Astrocyte of the cerebellum (primary cell): ENCODE measurements around the gene CD300LB.

ENCODE experiments used
- DNase-seq: peaks from one replicate; pipeline ENCODE4 v3.0.0-alpha.2; 2011; ENCODE audit warnings: low read depth
- H3K4me3 ChIP-seq: 2 replicates; pipeline ENCODE4 v1.5.1; 2011; ENCODE audit warnings: mild to moderate bottlenecking, low read depth, low read length, moderate library complexity
- in situ Hi-C: cut with HindIII; loops from 2 replicates; pipeline ENCODE4 v1.10.0; 2017; ENCODE audit warnings: low sequenced_read_pairs
- TF ChIP-seq, protein P1 (sequence below): IDR thresholded peaks from 2 replicates; pipeline ENCODE4 v1.5.1; 2012; ENCODE audit warnings: low read length, low read depth, moderate library complexity, mild to moderate bottlenecking; ENCODE audit errors: missing control alignments

CD300LB gene

DNA sequence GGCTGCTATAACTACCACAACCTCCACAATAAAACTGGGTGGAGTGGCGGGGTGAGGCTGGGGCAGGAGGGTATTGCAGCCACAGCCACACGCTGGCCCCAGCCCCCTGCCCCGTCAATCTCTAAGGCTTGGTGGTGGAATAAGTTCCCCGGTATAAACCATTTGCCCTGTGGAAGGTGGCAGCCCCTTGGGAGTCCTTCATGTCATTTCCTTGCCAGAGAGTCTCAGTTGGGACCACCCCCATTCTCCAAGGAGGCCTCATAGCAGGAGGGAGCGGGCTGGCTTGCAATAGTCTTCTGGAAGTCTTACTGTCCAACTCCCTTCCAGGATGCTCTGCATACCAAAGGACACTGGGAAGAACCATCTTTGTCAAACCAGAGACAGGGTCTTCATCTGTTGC lies 45.4 kb downstream of the CD300LB start:
- TF ChIP-seq, protein P1, sequence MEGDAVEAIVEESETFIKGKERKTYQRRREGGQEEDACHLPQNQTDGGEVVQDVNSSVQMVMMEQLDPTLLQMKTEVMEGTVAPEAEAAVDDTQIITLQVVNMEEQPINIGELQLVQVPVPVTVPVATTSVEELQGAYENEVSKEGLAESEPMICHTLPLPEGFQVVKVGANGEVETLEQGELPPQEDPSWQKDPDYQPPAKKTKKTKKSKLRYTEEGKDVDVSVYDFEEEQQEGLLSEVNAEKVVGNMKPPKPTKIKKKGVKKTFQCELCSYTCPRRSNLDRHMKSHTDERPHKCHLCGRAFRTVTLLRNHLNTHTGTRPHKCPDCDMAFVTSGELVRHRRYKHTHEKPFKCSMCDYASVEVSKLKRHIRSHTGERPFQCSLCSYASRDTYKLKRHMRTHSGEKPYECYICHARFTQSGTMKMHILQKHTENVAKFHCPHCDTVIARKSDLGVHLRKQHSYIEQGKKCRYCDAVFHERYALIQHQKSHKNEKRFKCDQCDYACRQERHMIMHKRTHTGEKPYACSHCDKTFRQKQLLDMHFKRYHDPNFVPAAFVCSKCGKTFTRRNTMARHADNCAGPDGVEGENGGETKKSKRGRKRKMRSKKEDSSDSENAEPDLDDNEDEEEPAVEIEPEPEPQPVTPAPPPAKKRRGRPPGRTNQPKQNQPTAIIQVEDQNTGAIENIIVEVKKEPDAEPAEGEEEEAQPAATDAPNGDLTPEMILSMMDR, result no peak
- no peak overlapping the region for H3K4me3 ChIP-seq
- in situ Hi-C loops, result no loop called here
- no peak for DNase-seq

DNA sequence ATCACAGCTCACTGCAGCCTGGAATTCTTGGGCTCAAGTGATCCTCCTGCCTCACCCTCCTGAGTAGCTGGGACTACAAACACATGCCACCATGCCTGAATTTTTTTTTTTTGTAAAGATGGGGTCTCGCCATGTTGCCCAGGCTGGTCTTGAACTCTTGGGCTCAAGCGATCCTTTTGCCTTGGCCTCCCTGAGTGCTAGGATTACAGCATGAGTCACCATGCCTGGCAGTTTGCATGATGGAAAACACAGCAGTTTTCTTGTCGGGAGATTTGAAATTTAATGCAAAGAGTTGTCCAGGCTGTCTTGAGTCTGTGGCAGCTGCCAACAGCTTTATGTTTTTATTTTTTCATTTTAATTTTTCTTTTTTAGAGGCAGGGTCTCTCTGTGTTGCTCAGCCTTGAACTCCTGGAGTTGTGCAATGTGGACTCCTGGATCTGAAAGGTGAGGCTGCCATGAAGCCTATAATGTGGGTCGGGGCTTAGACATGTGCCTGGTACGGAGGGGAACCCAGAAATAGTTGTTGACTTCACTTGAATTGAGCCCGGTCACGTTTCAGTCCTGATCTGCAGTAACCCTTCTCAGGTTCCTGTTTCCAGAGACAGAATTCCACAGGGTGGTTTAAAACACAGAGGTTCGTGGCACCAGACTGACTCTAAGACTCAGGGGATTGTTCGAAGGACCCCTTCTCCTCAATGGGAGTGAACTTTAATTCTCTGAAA lies 46.1 kb downstream of the CD300LB start:
- TF ChIP-seq, protein P1, result no peak
- in situ Hi-C loops, result no loop called here
- H3K4me3 ChIP-seq, result no peak overlapping the region
- DNase-seq, result no peak

DNA sequence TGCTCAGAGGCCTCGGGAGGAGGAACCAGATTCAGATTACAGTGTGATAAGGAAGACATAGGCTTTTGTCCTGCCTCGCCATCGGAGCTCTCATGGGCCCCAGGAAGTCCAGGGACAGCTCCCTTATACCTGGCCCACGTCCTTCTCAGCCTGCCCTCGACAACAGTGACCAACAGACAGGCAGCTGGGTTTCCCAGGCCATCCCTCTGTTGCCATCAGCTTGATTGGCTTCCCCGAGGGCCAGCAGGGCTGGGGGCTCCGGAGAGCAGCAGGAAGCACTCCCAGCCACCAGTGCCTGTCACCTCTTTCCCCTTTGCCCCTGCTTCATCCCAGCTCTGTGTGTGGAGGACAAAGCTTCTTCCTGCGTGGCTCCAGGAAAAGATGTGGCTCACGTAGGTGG lies 47.2 kb downstream of the CD300LB start:
- in situ Hi-C loops, result no loop called here
- no peak overlapping the region for H3K4me3 ChIP-seq
- TF ChIP-seq, protein P1, result no peak
- DNase-seq, result no peak

DNA sequence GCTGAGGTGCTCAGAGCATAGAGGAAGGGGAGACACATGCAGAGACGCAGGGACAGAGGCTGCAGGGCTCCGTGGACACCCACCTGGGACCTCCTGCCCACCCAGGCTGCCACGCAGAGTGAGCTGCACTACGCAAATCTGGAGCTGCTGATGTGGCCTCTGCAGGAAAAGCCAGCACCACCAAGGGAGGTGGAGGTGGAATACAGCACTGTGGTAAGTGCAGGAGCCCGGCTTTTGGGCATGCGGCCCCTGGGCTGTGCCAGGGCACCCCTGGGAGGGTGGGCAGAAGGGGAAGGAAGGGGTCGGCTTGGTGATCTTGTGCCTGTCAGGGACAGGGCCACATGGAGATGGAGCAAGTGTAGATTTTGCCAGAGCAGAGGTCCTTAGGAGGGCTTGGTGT lies 49.7 kb downstream of the CD300LB start:
- H3K4me3 ChIP-seq, result no peak overlapping the region
- DNase-seq, result no peak
- TF ChIP-seq, protein P1, result no peak
- in situ Hi-C loops, result no loop called here

DNA sequence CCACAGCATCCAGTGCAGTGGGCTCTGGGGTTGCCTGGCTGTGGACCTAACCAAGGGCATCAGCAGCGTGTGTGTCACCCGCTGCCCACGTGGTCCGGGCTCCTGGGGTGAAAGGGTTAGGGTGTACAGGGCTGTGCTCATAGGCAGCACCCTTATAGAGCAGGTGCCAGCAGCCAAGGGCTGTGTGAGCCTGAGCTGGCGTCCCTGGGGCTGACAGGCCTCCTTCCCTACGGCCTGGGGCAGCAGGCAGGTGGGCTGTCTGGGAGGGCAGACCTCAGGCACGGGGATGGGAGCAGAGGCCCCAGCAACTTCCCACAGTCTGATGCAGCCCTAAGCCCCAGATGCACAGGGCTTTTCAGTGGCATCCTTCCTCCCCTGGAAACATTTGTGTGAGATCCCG lies 51.0 kb downstream of the CD300LB start:
- no peak overlapping the region for H3K4me3 ChIP-seq
- DNase-seq, result no peak
- in situ Hi-C loops, result no loop called here
- TF ChIP-seq, protein P1, result no peak

DNA sequence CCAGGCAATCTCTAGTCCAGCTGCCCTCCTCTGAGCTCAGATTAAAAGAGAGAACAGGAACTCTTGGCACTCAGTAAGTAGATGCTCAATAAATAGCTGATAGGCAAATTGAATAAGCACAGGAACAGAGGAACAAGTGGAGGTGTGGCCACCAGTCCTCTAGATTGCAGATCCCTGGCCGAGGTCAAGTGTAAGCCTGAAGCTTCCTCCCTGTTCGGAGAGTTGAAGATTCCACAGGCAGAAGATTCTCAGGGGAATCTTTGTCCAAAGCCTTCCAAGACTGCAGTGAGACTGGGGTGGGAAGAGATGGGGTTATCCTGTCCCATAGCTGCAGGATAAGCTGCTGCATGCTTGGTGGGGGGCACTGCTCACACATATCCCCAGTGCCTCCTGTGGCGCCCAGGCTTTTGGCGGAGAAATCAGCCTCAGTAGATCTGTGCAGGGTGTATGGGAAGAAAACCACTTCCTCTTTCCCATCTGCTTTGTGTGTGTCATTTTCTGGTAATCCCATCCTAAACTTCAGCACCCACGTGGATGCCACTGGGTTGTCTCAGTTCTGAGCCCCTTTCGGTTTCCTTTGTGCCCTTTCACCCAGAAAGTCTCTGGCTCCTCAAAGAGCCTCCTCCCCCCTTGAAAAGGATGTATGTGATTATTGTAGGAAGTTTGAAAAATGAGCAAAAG lies 52.7 kb downstream of the CD300LB start:
- H3K4me3 ChIP-seq, result no peak overlapping the region
- in situ Hi-C loops, result loop anchor here (5.0 kb wide), 2 partner anchors 41 to 91 kb away; no protein-coding TSS in a partner anchor
- no peak for DNase-seq
- TF ChIP-seq, protein P1, result no peak
